ENCODE results near the gene KDM1A.

Gene KDM1A

DNA sequence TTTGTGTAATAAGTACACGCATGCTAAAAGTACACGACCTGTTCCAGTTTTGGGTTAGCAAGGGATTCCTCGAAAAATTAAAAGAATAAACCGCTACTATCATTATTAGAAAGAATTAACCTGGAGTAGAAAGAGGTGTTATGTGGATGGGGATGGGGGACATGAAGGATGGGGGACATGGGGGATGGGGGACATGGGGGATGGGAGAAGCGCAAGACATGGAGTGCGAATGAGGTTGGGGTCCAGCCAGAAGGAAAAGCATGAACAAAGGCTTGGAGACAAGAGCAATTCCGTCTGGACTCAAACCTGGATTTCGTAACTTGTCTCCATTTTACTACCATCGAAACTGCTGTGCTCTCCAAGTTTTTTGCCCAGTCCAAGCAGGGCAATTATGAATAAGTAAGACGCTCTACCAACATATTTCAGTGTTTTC, 591 bp upstream of the KDM1A start:
- peak in 1 of 2 donors; percentile 3 for DNase-seq

- peak; percentile 2 to 3 for DNase-seq
Observed at GRCh38 chr1:23019863-23020625, 776 bp downstream of the KDM1A start.

DNA sequence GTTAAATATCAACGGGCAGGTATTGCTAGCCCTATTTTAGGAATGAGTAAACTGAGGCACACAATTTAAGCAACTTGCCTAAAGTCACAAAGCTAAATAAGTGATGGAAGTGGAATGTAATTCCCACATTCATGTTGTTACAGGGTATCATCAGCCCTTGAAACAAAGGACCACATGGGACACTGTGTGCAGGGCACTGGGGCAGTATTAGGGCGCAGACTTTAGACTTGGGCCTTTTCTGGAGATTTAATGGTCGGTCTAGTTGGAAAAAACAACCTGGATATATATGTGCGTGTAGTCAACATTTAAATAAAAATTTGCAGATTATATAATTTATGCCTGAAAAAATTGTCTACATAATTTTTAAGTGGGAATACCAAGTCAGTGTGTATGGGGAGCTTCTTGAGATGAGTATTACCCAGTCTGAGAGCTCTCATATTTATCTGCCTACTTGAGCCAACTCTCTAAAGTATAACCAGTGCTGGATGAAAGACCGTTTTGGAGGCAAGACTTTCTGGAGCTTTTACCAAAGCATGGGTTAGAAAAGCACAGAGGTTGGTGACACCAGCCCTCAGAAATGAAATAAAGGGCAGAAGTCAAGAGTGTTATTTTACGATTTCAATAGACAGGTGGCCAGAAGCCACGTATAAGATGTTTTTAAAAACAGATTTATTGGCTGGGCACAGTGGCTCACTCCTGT, 1.6 kb downstream of the KDM1A start:
- no peak for DNase-seq

GRCh38 chr1:23021834-23022233, 2.6 kb downstream of the KDM1A start:
- no peak for DNase-seq

DNA sequence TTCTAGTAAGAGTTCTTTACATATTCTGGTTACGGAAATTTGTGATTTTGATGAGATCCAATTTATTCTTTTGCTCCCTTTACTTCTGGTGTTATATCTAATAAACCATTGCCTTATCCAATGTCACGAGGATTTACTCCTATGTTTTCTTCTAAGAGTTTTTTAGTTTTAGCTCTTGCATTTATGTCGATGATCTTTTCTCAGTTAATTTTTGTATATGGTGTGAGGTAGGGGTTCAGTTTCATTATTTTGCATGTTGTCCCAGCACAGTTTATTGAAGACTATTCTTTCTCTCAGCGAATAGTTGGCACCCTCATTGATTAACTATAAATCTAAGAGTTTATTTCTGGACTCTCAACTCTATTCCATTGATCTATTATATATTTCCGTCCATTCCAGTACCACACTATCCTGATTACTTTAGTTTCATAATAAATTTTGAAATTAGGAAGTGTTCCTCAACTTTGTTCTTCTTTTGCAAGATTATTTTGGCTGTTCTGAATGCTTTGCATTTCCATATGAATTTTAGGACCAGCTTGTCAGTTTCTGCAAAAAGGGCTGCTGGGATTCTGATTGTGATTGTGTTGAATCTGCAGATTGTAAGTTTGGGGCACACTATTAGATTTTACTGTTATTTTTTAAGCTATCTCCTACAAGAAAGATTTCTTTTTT, 4.0 kb downstream of the KDM1A start:
- no peak for DNase-seq

GRCh38 chr1:23026568-23026967, 7.3 kb downstream of the KDM1A start:
- no peak for DNase-seq

DNA sequence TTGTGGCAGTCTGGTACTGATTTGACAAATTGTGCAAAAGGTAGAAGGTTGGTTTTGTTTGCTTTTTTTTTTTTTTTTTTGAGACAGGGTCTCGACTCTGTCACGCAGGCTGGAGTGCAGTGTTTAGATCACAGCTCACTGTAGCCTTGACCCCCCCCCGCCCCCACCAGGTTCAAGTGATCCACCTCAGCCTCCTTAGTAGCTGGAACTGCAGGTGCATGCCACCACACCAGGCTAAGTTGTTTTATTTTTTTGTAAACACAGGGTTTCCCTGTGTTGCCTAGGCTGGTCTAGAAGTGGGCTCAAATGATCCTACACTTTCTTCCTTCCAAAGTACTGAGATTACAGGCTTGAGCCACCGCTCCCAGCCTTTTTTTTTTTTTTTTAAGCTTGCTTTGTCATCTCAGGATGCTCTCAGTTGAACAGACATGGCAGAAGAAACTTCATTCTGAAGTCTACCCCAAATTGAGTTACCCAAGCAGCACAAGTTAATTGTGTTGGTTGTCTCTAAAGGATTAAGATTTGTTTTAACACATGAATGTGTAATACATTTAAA, 8.2 kb downstream of the KDM1A start:
- no peak for DNase-seq

- no peak for DNase-seq
Observed at GRCh38 chr1:23029337-23029736, 10.1 kb downstream of the KDM1A start.

DNA sequence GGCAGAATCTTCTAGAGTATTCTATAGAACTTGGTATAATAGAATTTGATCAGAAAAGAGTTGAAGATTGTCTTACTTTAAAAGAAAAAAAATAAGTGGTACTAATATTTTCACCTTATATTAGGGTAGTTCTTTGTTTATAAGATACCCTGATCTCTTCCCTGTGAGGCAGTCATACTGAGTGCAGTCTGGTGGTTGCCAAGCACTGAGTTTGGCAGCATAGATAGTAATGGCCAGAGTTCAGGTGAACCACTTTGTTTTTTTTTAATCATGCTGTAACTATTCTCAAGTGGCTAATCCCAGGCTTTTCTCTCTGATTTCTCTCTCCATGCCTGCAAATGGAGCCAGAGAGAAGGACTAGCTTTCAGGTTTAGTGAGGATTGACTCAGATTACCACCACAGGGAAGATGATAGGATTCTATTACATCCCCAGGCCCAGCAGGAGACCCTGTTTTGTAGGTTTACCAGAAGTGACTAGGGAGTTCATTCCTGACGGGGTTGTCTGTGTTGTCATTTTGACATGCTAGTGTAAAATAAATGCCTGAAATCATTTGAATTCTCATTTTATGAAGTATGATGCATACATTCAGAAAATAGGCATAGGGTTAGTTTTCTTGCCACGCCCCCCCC, 16.7 kb downstream of the KDM1A start:
- no peak for DNase-seq

DNA sequence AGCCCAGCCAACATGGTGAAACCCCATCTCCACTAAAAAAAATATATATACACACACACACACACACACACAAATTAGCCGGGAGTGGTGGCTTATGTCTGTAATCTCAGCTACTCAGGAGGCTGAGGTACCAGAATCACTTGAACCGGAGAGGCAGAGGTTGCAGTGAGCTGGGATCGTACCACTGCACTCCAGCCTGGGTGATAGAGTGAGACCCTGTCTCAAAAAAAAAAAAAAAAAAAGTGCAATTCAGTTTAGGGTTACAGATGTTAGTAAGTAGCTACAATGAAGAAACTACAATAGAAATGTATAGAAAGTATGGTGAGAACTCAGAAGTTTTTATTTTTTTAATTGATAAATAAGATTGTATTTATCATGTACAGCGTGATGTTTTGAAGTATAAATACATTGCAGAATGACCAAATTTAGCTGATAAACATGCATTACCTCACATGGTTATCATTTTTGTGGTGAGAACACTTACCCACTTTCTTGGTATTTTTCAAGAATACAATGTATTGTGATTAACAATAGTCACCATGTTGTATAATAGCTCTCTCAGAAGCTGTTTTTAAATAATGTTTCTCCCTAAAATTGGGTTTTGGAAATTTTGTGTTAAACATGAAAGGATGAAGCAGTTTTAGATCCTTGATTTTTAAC, 17.9 kb downstream of the KDM1A start:
- DNase-seq = no peak

DNA sequence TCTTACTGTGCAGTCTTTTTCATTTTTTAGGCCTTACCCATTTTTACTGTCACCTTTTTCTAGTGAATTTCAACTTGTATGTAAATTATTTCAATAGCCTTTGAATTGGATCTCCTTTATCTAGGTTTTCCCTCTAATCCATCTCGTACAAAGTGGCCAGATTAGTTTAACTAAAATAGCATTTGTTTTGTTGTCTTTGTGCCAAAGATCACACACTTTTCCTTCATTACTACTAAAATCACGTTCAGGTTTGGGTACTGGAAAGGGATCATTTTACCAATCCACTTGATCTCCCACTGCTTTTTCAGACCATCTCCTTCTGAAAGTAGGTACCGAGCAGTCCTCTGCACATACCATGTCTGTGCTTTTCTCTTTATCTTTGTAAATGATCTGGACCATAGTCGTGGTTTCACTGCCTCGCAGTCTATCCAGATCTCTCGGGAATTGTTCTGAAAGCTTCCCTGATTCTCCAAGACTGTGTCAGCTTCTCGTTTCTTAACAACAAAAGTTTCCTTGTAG, 20.1 kb downstream of the KDM1A start:
- no peak for DNase-seq

- DNase-seq = no peak
Observed at GRCh38 chr1:23040509-23040908, 21.2 kb downstream of the KDM1A start.

DNA sequence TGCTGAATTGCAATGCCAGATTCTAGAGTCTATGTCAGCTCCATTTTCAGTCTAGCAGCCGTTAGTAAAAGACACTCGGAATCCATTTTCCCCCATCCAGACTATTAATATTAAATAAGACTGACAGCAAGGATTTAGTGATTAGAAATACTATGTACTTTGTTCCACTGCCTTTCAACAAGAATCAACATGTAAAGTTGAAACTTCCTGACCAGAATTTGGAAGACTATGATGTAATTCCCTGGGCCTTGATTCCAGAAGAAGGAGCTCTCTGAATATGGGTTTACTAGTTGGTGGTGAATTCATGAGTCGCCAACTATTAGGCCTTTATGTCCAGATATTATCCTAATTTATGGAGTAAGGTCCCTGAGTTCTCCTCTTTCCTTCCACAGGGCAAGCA, 24.8 kb downstream of the KDM1A start:
- DNase-seq = no peak

DNA sequence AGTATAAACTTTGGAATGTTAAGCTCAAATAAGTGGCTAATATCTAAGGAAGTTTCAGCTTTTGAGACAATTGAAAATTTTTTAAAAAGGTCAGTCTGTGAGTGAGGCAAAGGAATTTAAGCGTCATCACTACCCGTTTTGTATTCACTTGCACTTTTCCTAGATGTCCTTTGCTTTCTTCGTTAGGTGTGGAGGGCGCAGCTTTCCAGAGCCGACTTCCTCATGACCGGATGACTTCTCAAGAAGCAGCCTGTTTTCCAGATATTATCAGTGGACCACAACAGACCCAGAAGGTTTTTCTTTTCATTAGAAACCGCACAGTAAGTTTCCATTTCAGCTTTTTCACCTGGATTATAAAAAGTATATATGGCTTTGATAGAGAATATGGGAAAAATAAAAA, 30.9 kb downstream of the KDM1A start:
- no peak for DNase-seq

DNA sequence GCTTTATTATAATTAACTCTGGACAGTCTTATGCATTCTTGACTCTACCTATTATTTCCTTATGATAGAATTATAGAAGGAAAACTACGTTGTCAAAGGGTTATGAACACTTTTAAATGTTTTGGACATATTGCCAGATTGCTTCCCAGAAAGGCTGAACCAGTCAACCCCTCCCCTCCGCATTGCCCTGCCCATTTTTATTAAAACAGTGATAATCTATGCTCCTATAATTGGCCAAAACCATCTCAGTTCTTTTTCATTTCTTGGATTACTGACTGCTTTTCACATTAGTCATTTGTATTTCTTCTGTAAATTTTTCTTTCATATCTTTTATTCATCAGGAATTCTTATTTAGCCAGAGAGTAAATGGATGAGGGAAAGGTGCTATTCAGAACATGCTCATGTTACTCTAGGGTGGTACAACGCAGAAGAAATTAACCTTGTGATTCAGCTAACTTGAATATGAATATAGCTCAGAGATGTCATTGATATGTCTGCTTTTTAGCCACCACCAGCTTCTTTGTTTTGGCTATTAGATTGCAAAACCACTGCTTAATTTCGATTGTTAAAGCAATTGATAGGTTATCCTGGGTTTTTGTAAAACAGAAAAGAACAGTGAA, 32.1 kb downstream of the KDM1A start:
- DNase-seq = no peak

- DNase-seq = no peak
Observed at GRCh38 chr1:23057301-23057700, 38.0 kb downstream of the KDM1A start.

GRCh38 chr1:23062271-23062670, 43.0 kb downstream of the KDM1A start:
- no peak for DNase-seq

GRCh38 chr1:23065385-23065784, 46.1 kb downstream of the KDM1A start:
- DNase-seq = no peak

DNA sequence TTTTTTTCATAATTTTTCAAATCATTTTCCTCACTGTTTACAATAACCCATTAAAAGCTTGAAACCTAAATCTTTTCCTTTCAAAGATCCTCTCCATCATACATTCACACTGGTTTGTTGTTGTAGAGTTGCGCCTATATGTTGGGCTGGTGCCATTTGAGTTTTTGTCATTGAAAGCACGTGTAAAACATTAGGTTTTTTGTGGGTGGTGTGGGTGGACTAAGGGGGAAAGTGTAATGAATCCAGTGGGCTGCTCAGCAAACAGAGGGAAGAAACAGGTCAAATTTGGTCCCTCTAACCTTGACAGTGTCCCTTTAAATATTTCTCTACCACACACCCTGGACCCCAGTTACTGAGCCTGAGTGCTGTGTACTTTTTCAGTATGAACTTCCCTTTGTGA, 46.8 kb downstream of the KDM1A start:
- no peak for DNase-seq

DNA sequence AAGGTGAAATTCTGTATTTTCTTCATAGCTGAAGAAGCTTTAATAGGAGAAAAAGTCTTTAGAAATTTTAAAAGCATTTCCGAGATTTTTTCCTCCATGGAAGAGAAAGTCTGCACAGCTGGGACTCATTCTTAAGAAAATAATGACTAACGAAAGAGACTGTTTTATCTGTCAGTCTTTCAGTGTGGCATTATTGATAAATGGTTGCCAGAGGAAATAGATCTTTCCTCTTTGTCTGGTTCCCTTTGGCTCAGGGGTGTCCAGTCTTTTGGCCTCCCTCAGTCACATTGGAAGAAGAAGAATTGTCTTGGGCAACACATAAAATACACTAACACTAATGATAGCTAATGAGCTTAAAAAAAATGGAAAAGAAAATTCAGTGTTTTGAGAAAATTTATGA, 49.9 kb downstream of the KDM1A start:
- DNase-seq = no peak

- DNase-seq = no peak
Observed at GRCh38 chr1:23069675-23070074, 50.4 kb downstream of the KDM1A start.

- DNase-seq = no peak
Observed at GRCh38 chr1:23074012-23074411, 54.7 kb downstream of the KDM1A start.
